Progenitor cell of endocrine pancreas (in vitro differentiated cells): Measurements from ENCODE around the gene BIN1. TPM values are rescaled to one million over a fixed set of nuclear protein-coding genes. Genes with fewer than 3 reads are reported as not detected.

ENCODE experiments used
- DNase-seq: peaks from one replicate; pipeline ENCODE4 v3.0.0; 2021; ENCODE audit warnings: low spot score; ENCODE audit not compliant: unreplicated experiment
- H3K27ac Mint-ChIP-seq: 2 replicates; pipeline ENCODE4 v1.8.0; 2021; ENCODE audit warnings: mild to moderate bottlenecking, moderate library complexity, mixed read lengths
- H3K27me3 Mint-ChIP-seq: 2 replicates; pipeline ENCODE4 v1.8.0; 2021; ENCODE audit warnings: mixed read lengths
- H3K36me3 Mint-ChIP-seq: 2 replicates; pipeline ENCODE4 v1.8.0; 2022; ENCODE audit warnings: mixed read lengths; ENCODE audit not compliant: insufficient read depth
- H3K4me1 Mint-ChIP-seq: 2 replicates; pipeline ENCODE4 v1.8.0; 2021; ENCODE audit warnings: low read depth, mixed read lengths
- H3K4me3 Mint-ChIP-seq: 2 replicates; pipeline ENCODE4 v1.8.0; 2021; ENCODE audit warnings: low read depth, mild to moderate bottlenecking, moderate library complexity, mixed read lengths
- H3K9me3 Mint-ChIP-seq: 2 replicates; pipeline ENCODE4 v1.8.0; 2021; ENCODE audit warnings: low read depth, mixed read lengths
- CTCF ChIP-seq: fragments of 200-600 bp; sonication (generic); IDR thresholded peaks from one replicate; pipeline ENCODE4 v1.5.0; 2021; ENCODE audit warnings: antibody characterized with exemption, mild to moderate bottlenecking; ENCODE audit not compliant: unreplicated experiment
- total RNA-seq: library from RNA; stranded (reverse); gene quantifications from 2 replicates; pipeline ENCODE4 v1.2.1, GENCODE V29; 2021

The BIN1 gene
- total RNA-seq, 1 donor from 2014 or later = 66.0 TPM

- TF ChIP-seq CTCF = no peak
- Mint-ChIP-seq H3K27ac (peak overlapping the region; percentile 85), H3K4me1 (peaks cover 35% of the 10 kb centered on the region), H3K36me3 (no peaks in the 10 kb centered on the region), H3K27me3 (no peaks in the 10 kb centered on the region), H3K4me3 (peak overlapping the region; percentile 45), H3K9me3 (no peaks in the 10 kb centered on the region)
- no peak for DNase-seq
Measured at GRCh38 chr2:127103243-127104165, 3.5 kb downstream of the BIN1 start.

GRCh38 chr2:127102521-127103242 is 4.3 kb downstream of the BIN1 start:
- H3K27me3 Mint-ChIP-seq = no peaks in the 10 kb centered on the region
- no peaks in the 10 kb centered on the region for H3K36me3 Mint-ChIP-seq
- peak overlapping the region; percentile 83 for H3K27ac Mint-ChIP-seq
- H3K4me1 Mint-ChIP-seq = peaks cover 30% of the 10 kb centered on the region
- DNase-seq = no peak
- H3K9me3 Mint-ChIP-seq = no peaks in the 10 kb centered on the region
- no peak for TF ChIP-seq CTCF
- no peak overlapping the region for H3K4me3 Mint-ChIP-seq

- Mint-ChIP-seq H3K36me3 (no peaks in the 10 kb centered on the region), H3K4me1 (peaks cover 28% of the 10 kb centered on the region), H3K4me3 (no peak overlapping the region), H3K27me3 (no peaks in the 10 kb centered on the region), H3K27ac (peak overlapping the region; percentile 96), H3K9me3 (no peaks in the 10 kb centered on the region)
- DNase-seq = no peak
- TF ChIP-seq CTCF = no peak
Measured at GRCh38 chr2:127101756-127102477, 5.0 kb downstream of the BIN1 start.

GRCh38 chr2:127101048-127101611 is 5.8 kb downstream of the BIN1 start:
- no peak overlapping the region for H3K4me3 Mint-ChIP-seq
- peak overlapping the region; percentile 96 for H3K27ac Mint-ChIP-seq
- no peaks in the 10 kb centered on the region for H3K9me3 Mint-ChIP-seq
- H3K36me3 Mint-ChIP-seq = no peaks in the 10 kb centered on the region
- no peak for TF ChIP-seq CTCF
- DNase-seq = no peak
- peaks cover 28% of the 10 kb centered on the region for H3K4me1 Mint-ChIP-seq
- no peaks in the 10 kb centered on the region for H3K27me3 Mint-ChIP-seq
